ENCODE data around the gene NRG2.

Gene NRG2

DNA sequence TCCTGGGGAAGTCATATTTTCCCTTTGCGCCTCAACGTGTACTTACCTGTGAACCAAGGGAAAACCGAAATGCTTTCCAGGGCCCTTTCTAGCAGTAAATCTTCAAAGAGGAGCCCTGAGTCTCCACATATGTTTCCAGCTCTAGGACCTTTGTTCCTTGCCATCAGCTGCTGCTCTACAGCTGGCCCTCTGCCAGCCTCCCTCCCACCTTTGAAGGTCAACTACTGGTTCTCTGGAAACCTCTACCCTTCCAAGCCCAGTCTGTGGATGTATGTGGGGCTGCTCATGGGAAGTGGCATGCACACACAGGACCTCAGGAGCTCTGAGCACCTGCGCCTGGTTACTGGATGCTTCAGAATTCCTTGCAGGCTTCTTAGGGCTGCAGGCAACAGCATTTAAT, 130.3 kb downstream of the NRG2 start:
- in situ Hi-C loops (cut with MboI; ENCODE audit: low pct_unique_long_range_greater_than_20kb, low sequenced_read_pairs, unreplicated experiment), result no loop called here
- TF ChIP-seq CTCF (IDR thresholded peaks at IDR 0.05; ENCODE audit: extremely low read depth, insufficient read depth, missing control alignments), result no peak
- DNase-seq (ENCODE audit: low spot score), result no peak

GRCh38 chr5:139912158-139912557, 130.9 kb downstream of the NRG2 start:
- no peak for TF ChIP-seq CTCF (IDR thresholded peaks at IDR 0.05; ENCODE audit: extremely low read depth, insufficient read depth, missing control alignments)
- DNase-seq (ENCODE audit: low spot score), result no peak
- in situ Hi-C loops (cut with MboI; ENCODE audit: low pct_unique_long_range_greater_than_20kb, low sequenced_read_pairs, unreplicated experiment), result no loop called here

DNA sequence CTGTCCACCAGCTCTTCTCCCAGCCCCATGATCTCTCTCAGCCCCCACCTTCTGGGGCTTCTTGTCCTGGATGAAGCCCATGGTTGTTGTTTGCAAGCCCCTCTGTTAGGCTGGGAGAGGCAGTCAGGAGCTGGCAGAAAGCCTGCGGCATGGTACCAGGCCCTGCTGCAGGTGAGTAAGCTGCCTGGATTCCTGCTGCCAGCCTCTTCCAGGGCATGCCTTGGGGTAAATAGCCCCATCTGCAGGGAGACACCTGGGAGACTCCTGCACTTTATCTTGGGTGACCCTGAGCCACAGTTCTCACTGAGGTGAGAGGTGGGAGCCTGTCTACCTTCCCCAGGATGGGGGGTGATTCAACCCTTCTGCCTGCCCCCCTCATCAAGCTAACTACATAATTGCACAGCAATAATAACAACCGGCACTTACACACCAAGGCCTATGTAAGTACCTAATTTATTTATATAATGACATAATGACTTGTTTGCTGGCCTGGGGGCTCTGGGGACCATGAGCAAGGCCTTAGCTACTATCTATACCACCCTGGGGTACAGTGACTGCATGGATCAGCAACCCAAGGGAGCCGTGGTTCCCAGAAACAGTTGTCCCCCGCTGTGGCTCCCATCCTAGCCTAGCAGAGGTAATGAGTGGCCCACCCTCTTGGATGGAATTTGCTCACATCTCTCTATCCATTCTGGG, 131.5 kb downstream of the NRG2 start:
- in situ Hi-C loops (cut with MboI; ENCODE audit: low pct_unique_long_range_greater_than_20kb, low sequenced_read_pairs, unreplicated experiment), result no loop called here
- DNase-seq (ENCODE audit: low spot score), result no peak
- TF ChIP-seq CTCF (IDR thresholded peaks at IDR 0.05; ENCODE audit: extremely low read depth, insufficient read depth, missing control alignments), result no peak

DNA sequence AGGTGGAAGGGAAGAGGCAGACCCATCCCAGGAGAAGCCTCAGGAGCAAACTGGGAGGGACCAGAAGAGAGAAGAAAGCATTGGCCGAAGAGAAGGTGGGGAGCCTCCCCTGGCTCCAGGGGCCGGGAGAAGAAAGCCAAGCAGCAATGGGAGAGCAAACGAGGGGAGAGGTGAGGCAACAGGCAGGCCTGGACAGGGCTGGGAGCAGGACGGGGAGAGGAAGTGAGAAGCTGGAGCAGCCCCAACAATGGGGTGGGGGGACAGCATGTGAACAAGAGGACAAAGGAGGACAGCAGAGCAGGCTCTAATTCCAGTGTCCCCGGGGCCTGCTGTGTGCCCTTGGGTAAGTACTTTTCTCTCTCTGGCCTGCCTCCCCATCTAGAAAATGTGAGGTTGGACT, 132.2 kb downstream of the NRG2 start:
- DNase-seq (ENCODE audit: low spot score), result no peak
- in situ Hi-C loops (cut with MboI; ENCODE audit: low pct_unique_long_range_greater_than_20kb, low sequenced_read_pairs, unreplicated experiment), result no loop called here
- TF ChIP-seq CTCF (IDR thresholded peaks at IDR 0.05; ENCODE audit: extremely low read depth, insufficient read depth, missing control alignments), result no peak

GRCh38 chr5:139910036-139910435, 133.1 kb downstream of the NRG2 start:
- DNase-seq (ENCODE audit: low spot score), result no peak
- in situ Hi-C loops (cut with MboI; ENCODE audit: low pct_unique_long_range_greater_than_20kb, low sequenced_read_pairs, unreplicated experiment), result no loop called here
- TF ChIP-seq CTCF (IDR thresholded peaks at IDR 0.05; ENCODE audit: extremely low read depth, insufficient read depth, missing control alignments), result no peak

DNA sequence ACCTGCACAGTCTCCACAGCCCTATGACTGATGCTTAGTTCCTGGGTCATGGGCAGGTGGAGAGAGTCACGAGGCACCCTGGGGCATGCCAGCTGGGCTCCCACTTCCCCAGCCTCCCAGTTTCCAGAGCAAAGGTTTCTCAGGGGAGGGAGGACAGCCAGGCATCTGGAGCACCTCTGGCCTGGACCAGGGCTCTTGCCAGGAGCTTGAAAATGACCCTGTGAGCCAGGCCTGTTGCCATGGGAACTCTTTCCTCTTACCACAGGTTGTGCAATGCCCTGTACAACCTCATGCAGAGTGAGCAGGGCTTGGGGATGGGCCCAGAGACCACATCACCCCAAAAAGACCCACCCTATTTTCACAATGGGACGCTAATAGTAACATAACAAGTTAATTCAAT, 134.3 kb downstream of the NRG2 start:
- no peak for TF ChIP-seq CTCF (IDR thresholded peaks at IDR 0.05; ENCODE audit: extremely low read depth, insufficient read depth, missing control alignments)
- DNase-seq (ENCODE audit: low spot score), result no peak
- in situ Hi-C loops (cut with MboI; ENCODE audit: low pct_unique_long_range_greater_than_20kb, low sequenced_read_pairs, unreplicated experiment), result no loop called here
